ENCODE data around the gene ARSA.

Gene ARSA

DNA sequence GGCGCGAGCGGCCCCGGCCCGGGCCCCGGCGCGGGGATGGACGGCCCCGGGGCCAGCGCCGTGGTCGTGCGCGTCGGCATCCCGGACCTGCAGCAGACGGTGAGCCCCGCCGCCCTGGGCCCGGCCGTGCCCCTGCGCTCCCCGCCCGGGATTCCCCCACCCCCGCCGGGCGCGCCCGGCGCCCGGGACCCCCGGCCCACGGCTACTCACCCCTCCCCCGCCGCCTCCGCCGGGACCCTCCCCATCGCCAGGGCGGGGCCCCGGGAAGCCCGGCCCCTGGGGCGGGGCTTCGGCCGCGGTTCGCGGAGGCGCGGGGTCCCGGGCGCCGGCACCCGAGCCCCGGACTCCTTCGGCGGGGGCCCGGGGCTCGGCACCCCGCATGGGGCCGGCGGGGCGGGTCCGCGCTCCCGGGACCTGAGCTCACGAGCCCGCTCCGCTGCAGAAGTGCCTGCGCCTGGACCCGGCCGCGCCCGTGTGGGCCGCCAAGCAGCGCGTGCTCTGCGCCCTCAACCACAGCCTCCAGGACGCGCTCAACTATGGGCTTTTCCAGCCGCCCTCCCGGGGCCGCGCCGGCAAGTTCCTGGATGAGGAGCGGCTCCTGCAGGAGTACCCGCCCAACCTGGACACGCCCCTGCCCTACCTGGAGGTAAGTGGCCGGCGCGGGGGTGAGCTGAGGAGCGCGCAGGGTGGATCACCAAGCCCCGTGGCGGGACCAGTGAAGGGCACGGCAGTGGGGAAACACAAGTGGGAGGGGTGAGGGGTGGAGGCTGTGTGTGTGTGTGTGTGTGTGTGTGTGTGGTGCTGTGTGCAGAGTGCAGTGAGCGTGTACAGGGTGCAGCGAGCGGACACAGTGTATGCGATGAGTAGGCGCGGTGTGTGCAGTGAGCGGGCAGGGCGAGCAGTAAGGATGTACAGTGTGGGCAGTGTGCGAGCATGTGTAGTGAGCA is 46.9 kb upstream of the ARSA start:
- peaks cover 0 to 6% of the 10 kb centered on the region in 2 experiments for H3K4me1 ChIP-seq (ENCODE audit: control insufficient read depth in 1 of 2, insufficient read depth in 1 of 2, low read depth in 1 of 2, low read length in 1 of 2)
- no peaks in the 10 kb centered on the region for H3K9me3 ChIP-seq
- H3K27me3 ChIP-seq: peaks cover 71% of the 10 kb centered on the region
- no peaks in the 10 kb centered on the region for H3K36me3 ChIP-seq
- no peak overlapping the region for H3K4me3 ChIP-seq (ENCODE audit: low read depth in 1 of 2, low read length in 1 of 2)
- TF ChIP-seq, protein P1, sequence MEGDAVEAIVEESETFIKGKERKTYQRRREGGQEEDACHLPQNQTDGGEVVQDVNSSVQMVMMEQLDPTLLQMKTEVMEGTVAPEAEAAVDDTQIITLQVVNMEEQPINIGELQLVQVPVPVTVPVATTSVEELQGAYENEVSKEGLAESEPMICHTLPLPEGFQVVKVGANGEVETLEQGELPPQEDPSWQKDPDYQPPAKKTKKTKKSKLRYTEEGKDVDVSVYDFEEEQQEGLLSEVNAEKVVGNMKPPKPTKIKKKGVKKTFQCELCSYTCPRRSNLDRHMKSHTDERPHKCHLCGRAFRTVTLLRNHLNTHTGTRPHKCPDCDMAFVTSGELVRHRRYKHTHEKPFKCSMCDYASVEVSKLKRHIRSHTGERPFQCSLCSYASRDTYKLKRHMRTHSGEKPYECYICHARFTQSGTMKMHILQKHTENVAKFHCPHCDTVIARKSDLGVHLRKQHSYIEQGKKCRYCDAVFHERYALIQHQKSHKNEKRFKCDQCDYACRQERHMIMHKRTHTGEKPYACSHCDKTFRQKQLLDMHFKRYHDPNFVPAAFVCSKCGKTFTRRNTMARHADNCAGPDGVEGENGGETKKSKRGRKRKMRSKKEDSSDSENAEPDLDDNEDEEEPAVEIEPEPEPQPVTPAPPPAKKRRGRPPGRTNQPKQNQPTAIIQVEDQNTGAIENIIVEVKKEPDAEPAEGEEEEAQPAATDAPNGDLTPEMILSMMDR (IDR thresholded peaks at IDR 0.05): no peak
- no peak overlapping the region for H3K27ac ChIP-seq

DNA sequence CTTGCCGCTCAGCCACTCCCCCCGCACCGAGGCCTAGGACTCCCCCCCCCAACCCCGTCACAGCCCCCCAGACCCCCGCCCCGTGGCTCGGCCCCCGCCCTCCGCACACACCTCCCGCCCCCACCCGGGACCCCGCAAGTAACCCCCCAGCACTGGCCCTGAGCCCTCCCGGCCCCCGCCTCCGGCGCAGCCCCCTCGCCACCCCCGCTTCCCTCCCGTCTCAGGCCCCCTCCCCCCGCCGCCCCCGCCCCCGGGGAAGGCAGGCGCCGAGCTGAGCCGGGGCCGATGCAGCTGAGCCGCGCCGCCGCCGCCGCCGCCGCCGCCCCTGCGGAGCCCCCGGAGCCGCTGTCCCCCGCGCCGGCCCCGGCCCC is 46.2 kb upstream of the ARSA start:
- Histone ChIP-seq H3K9me3 (no peaks in the 10 kb centered on the region), H3K36me3 (no peaks in the 10 kb centered on the region), H3K27me3 (peaks cover 73% of the 10 kb centered on the region), H3K27ac (no peak overlapping the region), H3K4me1 (ENCODE audit: control insufficient read depth in 1 of 2, insufficient read depth in 1 of 2, low read depth in 1 of 2, low read length in 1 of 2) (peaks cover 0 to 6% of the 10 kb centered on the region in 2 experiments), H3K4me3 (ENCODE audit: low read depth in 1 of 2, low read length in 1 of 2) (no peak overlapping the region)
- TF ChIP-seq, protein P1 (IDR thresholded peaks at IDR 0.05): no peak

DNA sequence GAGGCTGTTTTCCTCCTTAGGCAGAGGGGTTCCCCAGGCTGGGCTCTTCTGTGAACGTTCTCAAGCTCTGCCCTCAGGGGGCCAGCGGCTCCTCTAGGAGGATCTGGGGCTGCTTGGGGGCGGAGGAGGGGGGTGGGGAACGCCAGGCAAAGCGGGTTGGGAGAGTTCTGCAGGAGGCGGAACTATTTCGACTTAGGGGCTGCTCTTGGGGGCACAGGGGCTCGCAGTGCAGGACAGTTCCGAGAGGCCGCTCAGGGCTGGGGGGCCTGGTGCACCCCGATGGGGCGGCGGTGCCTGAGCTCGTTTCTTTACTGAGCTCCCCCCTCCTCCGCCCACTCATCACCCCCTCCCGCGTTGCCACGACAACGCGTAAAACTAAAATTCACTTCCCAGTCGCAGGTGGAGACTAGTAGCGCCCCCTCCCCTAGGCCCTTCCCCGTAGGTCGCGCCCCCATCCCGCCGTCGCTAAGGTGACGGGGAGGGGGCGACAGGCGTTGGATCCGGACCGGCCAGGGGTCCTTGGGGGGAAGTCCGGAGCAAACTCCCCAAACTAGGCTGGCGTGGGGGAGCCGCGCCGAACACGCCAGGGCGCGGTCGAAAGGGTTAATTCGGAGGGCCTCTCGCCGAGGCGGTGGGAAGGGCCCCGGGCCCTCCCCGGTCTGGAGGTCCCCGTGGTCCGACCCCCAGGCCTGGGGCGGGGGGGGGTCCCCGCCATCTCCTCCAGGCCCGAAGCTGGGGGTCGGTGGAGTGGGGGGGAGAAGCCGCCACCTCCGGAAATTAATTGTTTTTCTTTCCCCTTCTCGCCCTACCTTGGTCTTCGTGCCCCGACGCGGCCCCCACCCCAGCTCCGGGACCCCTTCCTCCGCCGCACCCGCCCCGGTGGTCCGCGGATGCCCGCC is 45.5 kb upstream of the ARSA start:
- Histone ChIP-seq H3K4me1 (ENCODE audit: control insufficient read depth in 1 of 2, insufficient read depth in 1 of 2, low read depth in 1 of 2, low read length in 1 of 2) (peaks cover 0 to 6% of the 10 kb centered on the region in 2 experiments), H3K9me3 (no peaks in the 10 kb centered on the region), H3K4me3 (ENCODE audit: low read depth in 1 of 2, low read length in 1 of 2) (no peak overlapping the region), H3K27ac (no peak overlapping the region), H3K36me3 (no peaks in the 10 kb centered on the region), H3K27me3 (peaks cover 79% of the 10 kb centered on the region)
- TF ChIP-seq, protein P1 (IDR thresholded peaks at IDR 0.05): no peak

GRCh38 chr22:50672471-50673230 is 44.7 kb upstream of the ARSA start, which contains the start of gene SHANK3:
SHANK3 (plus strand) TSS chr22:50672823.
- Histone ChIP-seq H3K27me3 (peaks cover 81% of the 10 kb centered on the region), H3K36me3 (no peaks in the 10 kb centered on the region), H3K4me1 (ENCODE audit: control insufficient read depth in 1 of 2, insufficient read depth in 1 of 2, low read depth in 1 of 2, low read length in 1 of 2) (peaks cover 0 to 6% of the 10 kb centered on the region in 2 experiments), H3K9me3 (no peaks in the 10 kb centered on the region), H3K27ac (no peak within 1 kb of the TSS), H3K4me3 (ENCODE audit: low read depth in 1 of 2, low read length in 1 of 2) (no peak within 1 kb of the TSS)
- TF ChIP-seq, protein P1 (IDR thresholded peaks at IDR 0.05): no peak

- TF ChIP-seq, protein P1 (IDR thresholded peaks at IDR 0.05): no peak
- H3K27ac ChIP-seq: no peak overlapping the region
- peaks cover 81% of the 10 kb centered on the region for H3K27me3 ChIP-seq
- H3K9me3 ChIP-seq: no peaks in the 10 kb centered on the region
- no peaks in the 10 kb centered on the region for H3K36me3 ChIP-seq
- no peak overlapping the region for H3K4me3 ChIP-seq (ENCODE audit: low read depth in 1 of 2, low read length in 1 of 2)
- H3K4me1 ChIP-seq (ENCODE audit: control insufficient read depth in 1 of 2, insufficient read depth in 1 of 2, low read depth in 1 of 2, low read length in 1 of 2): peaks cover 0 to 6% of the 10 kb centered on the region in 2 experiments
These were observed 44.1 kb upstream of the ARSA start for GRCh38 chr22:50672041-50672440.

Measured in neutrophil (primary cell).